HG03060 (cell line): ENCODE results near the gene LRRC4C.

Source experiments
- ATAC-seq: cut with Tn5 transposase; IDR thresholded peaks from one replicate; pipeline ENCODE4 v1.9.1; 2021; ENCODE audit warnings: low read depth, moderate number of reproducible peaks; ENCODE audit not compliant: unreplicated experiment

LRRC4C gene

DNA sequence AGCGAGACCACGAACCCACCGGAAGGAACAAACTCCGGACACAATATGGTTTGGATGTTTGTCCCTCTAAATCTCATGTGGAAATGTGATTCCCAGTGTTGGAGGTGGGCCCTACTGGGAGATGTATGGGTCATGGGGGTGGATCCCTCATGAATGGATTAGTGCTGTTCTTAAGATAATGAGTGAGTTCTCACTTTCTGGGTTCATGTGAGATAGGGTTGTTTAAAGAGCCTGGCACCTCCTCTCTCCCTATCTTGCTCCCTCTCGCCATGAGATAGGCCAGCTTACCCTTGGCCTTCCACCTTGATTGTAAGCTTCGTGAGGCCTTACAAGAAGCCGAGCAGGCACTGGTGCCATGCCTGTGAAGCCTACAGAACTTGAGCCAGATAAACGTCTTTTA, 184.6 kb downstream of the LRRC4C start:
- ATAC-seq, result no peak

- ATAC-seq, result no peak
These were observed 185.5 kb downstream of the LRRC4C start for GRCh38 chr11:41273908-41274307.

DNA sequence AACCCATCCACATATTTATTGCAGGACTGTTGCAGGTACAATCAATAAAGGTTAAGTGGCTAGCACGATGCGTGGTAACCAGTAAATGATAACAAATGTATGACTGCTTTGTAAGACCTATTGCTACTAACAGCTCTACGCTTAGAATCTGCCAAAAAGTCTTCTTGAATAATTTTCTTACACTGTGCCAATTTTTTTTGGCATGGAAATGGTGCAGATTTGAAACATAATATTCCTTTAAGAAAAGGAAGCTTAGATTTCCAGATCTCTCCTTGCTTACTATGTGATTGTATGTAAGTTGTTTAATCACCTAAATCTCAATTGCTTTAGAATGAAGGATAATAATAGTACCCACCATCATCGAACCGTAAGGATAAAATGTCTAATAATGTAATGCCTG, 192.0 kb downstream of the LRRC4C start:
- ATAC-seq, result no peak

DNA sequence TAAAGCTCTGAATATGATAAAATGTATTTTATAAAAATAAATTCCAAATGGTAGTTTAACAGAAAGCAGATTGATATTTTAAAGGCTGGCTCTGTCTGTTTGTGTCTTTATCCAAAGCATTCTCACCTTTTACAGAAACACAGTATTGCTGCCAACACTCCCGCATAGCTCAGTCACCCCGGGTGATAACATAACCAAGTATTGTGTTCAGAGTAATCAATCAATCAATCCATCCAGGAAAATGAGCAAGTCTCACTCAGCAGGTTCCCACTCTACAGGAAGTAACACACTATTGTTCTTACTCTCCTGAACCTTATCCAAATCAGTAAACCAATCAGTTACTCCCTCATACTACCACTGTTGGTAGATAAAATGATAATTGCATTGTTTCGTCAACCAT, 203.4 kb downstream of the LRRC4C start:
- no peak for ATAC-seq

DNA sequence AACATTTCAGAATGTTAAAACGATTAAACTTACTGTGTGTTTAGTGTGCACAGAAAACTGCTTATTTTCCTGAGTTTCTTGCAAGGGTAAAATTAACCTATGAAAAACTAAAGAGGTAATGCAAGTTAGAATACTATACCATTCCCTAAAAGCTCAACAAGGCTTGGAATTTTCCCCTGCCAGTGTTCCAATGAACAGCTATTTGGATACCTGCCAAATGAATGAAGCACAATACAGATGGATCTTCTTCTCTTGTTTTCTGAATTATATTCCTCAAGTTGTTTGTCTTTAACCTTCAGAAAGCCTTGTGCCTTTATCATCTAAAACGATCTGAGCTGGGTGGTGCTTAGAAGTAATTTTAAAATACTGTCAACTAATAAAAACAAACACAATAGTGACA, 204.5 kb downstream of the LRRC4C start:
- no peak for ATAC-seq

GRCh38 chr11:41250408-41250935, 209.0 kb downstream of the LRRC4C start:
- ATAC-seq, result no peak

DNA sequence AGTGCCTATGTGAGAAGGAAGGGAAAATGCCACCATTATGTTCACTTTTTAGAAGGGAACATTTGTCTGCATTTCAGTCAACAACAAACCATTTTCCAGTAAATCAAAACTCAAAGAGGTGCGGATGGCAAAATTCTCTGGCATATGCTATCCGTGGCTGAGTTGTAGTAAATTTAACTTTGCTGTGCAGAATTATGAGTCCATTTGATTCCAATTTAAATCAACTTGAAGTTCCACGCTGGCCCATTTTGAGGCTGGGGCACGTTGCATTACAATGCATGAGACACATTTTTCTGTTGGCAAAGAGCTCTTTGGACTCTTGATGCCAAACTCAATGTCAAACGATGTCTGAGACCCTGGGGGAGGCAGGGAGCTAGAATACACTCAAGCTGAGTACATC, 211.8 kb downstream of the LRRC4C start:
- no peak for ATAC-seq

GRCh38 chr11:41246399-41246745, 213.1 kb downstream of the LRRC4C start:
- no peak for ATAC-seq

DNA sequence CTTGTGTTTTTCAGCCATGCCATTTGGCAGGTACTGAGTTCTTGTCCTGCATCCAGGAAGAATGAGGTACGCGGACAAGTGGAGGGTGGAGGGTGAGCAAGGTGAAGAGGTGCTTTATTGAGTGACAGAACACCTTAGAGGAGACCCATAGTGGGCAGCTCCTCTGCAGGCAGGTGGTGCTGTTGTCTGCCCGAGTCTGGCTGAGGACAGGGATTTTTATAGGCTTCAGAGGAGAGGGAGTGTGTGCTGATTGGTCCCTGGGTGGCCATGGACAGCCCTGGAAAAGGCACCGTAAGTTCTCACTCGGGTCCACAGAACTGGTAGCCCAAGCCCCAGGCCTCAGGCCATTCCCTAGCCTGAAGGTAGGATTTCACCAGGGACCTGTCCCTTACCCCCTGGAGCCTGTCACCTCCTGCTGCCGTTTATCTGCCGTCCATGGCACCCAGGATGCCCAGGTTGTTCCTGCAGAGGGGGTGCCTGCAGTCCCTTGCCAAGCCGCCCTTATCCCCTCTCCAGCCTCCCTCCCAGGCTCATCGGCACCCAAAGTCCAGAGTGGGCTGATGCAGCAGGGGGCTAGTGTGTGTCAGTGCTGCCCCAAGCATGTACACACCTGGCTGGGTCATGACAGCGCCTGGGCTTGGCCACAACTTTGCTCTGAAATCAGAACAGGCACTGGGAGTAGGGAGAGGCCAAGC, 213.6 kb downstream of the LRRC4C start:
- no peak for ATAC-seq

DNA sequence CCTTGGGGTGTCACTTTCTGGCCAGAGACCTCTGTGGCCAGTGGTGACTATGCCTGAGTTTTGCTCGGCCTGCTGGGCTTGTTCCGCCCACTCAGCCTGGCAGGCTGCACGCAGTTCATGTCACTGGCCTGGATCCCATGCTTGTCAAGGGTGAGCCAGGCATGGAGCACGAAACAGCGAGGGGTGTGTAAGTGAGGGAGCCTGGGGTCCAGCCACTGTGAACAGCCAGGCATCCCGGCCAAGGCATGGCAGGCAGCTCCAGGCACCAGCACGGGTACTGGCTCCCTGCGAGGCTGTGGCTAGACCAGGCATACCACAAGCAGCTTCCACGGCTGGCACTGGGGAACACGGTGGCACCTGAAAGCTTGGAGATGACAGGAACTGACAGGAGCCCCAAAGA, 214.3 kb downstream of the LRRC4C start:
- ATAC-seq, result no peak

GRCh38 chr11:41237382-41237781, 222.1 kb downstream of the LRRC4C start:
- no peak for ATAC-seq

DNA sequence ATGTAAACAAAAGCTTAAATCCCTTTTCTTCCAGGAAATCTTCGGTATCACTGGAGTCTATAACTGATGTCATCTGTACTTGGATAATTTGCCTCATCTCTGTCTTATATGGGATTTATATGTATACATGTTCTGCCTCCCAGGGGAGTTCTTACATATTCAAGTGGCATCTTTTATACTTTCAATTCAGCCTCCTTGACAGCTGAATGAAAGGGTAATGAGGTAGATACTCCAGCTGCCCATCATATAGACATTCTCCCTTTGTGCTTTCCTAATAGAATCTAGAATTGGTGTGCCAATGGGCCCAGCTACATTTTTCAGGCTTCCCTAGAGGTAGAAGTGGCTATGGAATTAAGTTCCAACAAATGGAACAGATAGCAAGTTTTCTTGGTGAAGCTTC, 223.8 kb downstream of the LRRC4C start:
- ATAC-seq, result no peak

GRCh38 chr11:41225856-41226633, 233.4 kb downstream of the LRRC4C start:
- ATAC-seq, result no peak

GRCh38 chr11:41222236-41222635, 237.2 kb downstream of the LRRC4C start:
- no peak for ATAC-seq

GRCh38 chr11:41206388-41206787, 253.1 kb downstream of the LRRC4C start:
- ATAC-seq, result no peak

DNA sequence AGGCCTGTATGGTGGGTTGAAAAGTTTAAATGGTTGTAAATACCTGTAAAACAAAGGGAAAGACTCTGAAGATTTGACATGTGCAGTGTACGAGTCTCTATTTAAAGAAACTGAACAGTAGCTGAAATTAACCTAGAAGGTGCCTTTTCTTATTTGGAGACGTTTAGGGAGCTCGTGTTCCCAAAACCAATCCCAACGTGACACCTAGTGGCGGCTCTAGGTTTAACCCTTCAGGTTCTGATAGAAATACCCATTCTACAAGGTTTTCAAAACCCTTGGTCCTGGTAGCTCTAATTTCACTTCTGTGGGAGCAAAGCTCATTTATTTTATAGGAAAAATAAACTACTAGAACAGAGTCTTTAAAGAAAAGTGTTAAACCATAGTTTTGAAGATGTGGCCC, 258.3 kb downstream of the LRRC4C start:
- no peak for ATAC-seq

DNA sequence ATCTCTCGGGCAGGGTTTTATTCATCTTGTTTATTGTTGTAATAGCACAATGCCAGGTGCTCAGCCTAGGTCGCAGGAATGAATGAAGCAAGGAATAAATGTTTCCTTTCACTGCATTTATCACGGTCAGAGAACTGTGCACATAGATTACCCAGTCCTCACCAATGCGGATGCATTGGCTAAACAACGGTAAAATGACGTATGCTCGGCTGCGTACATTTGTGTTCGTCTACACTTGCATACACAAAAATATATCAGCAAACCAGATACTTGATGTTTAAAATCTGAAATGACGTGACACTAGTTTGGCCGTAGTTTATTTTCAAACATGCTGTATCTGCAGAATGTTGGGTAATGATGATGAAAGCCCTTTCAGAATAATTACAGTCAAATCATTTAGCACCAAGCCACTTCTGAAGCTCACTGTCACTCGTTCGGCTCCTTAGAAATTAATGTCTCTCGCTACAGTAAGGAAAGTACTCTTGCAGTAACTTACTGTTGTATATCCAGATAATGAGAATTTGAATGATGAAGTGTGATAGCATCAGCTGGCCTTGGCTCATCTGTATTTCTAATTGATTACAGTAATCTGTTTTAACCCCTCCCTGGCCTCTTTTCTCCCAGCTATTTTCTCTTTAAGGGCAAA, 268.9 kb downstream of the LRRC4C start:
- no peak for ATAC-seq

DNA sequence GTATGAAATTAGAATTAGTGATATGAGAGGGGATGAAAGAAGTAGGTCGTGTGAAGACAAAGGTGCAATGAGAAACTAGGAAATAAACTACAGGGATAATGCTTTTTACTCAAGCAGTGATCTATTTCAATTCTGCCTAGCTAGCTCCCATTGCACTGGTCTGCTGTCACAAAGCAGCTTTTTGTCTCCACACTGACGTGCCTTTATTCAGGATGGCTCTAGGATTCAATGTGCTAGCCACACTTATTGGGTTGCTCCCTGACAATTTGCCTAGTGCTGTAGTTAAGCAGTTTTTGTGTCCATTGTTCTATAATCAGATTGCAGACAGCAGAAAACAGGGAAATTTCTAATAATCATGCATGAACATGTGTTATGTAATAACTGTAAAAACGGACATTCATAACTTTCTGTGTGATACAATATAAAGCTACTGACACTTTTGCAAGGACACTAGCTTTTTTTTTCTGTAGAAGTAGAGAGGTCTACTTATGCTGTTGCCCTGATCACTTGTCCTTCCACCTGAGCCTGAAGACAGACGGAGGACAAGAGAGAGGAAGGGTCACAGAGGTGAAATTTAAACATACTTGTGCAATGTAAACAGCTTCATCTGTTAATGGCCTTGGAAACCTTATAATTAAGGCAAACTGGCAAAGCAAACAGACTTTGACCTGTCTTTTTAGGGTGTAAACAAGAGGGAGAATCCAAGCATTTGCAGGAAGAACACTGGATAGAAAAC, 269.6 kb downstream of the LRRC4C start:
- ATAC-seq, result no peak

- ATAC-seq, result no peak
These were observed 281.7 kb downstream of the LRRC4C start for GRCh38 chr11:41177791-41178190.

DNA sequence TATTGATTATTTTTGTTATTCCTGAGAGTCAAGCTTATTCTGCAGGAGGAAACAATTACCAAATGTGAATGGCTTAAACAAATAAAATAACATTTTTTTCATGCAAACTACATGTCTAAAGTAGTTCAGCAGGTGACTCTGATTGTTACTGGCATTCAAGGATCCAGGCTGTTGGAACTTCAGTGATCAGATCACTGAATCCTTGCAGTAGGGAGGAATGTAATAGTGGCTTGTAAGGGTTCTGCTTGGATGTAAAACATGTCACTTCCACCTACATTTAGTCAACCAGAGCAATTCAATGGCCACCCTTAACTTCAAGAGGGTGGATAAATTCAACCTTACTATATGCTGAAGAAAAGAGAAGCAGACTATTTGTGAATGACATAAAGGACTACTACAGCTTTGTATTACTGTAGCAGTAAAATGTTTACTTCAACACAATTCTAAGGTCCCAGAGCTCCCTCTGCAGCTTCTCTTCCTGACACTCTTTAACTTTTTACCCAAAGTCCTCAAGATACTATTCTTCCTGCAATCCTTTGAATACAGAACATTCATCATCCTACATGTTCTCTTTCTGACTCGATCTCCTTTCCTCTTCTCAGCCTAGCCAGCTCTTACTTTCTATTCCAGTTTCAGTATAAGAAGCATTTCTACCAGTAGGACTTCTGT, 284.0 kb downstream of the LRRC4C start:
- no peak for ATAC-seq
